Stomach (tissue), 4 donors: ENCODE measurements around the gene AMELX.

Experiments
- EP300 ChIP-seq: sonication (generic); formaldehyde crosslinking; IDR thresholded peaks from one replicate; pipeline ENCODE4 v1.6.1; 2017; ENCODE audit warnings: antibody characterized with exemption
- POLR2A ChIP-seq, 4 donors: fragments of 450-650 bp; IDR thresholded peaks; one replicate each; pipeline ENCODE4 v1.6.1; 2016; ENCODE audit warnings: antibody characterized with exemption in 4 of 4, control low read depth in 2 of 4, mild to moderate bottlenecking in 1 of 4, moderate library complexity in 1 of 4
- POLR2AphosphoS5 ChIP-seq, 3 donors: sonication (generic); formaldehyde crosslinking; IDR thresholded peaks; one replicate each; pipeline ENCODE4 v1.6.1; 2016; ENCODE audit warnings: antibody characterized with exemption in 3 of 3
- TF ChIP-seq, protein P1 (sequence below), 7 experiments: fragments of 450-650 bp in 4 of 7; fragments of 200-600 bp in 3 of 7; sonication (generic) in 3 of 7; IDR thresholded peaks; one replicate each; pipeline ENCODE4 v1.5.1; 2016 to 2019; ENCODE audit warnings: antibody characterized with exemption in 7 of 7, control low read depth in 2 of 7, mild to moderate bottlenecking in 1 of 7

DNA sequence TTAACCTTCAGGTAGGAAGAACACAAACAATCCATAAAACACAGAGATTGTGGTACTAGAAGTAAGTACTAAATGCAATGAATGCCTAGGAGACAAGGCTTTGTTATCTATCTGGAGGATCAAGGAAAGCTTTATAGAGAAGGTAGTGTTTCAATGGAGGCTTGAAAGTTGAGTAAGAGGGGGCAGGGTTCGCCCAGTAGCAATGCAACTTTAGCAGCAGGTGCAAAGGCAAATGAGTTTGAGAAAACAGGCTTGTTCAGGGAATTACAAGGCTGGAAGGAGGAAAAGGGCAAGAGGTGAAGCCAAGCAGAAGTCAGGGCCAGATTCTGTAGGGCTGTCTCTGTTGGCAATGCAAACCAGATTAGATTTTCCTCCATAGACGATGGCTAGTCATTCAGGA lies 35.5 kb upstream of the AMELX start:
- TF ChIP-seq POLR2AphosphoS5 (IDR thresholded peaks at IDR 0.05) (no peak), EP300 (no peak), POLR2A (IDR thresholded peaks at IDR 0.05) (no peak)
- TF ChIP-seq, protein P1, sequence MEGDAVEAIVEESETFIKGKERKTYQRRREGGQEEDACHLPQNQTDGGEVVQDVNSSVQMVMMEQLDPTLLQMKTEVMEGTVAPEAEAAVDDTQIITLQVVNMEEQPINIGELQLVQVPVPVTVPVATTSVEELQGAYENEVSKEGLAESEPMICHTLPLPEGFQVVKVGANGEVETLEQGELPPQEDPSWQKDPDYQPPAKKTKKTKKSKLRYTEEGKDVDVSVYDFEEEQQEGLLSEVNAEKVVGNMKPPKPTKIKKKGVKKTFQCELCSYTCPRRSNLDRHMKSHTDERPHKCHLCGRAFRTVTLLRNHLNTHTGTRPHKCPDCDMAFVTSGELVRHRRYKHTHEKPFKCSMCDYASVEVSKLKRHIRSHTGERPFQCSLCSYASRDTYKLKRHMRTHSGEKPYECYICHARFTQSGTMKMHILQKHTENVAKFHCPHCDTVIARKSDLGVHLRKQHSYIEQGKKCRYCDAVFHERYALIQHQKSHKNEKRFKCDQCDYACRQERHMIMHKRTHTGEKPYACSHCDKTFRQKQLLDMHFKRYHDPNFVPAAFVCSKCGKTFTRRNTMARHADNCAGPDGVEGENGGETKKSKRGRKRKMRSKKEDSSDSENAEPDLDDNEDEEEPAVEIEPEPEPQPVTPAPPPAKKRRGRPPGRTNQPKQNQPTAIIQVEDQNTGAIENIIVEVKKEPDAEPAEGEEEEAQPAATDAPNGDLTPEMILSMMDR (IDR thresholded peaks at IDR 0.05): no peak
